ENCODE measurements around the gene SRGAP2B. TPM values are rescaled to one million over a fixed set of nuclear protein-coding genes. Genes with fewer than 3 reads are reported as not detected.
"Not testable (repeated sequence)": the region's sequence is repeated elsewhere in the genome, so short reads cannot be mapped to it uniquely, and the experiment has no call there.

The SRGAP2B gene
- total RNA-seq, 1 experiment from 2014 or later = 23.5 TPM

GRCh38 chr1:144931553-144931952 is 163.6 kb downstream of the SRGAP2B start:
- not testable (repeated sequence) for H3K79me1 ChIP-seq (ENCODE audit: insufficient read depth, low read depth, low read length, poor library complexity, severe bottlenecking); H4K91ac ChIP-seq (ENCODE audit: insufficient read length, low read depth, low read length); H4K20me1 ChIP-seq (ENCODE audit: control insufficient read depth, insufficient read depth, insufficient read length); H3K4me1 ChIP-seq (ENCODE audit: insufficient read depth, low read length); H3K56ac ChIP-seq (ENCODE audit: insufficient read length, low read depth, low read length); H3K23ac ChIP-seq (ENCODE audit: insufficient read length, low read depth, low read length); H2AK5ac ChIP-seq (ENCODE audit: insufficient read length, low read length); H2BK12ac ChIP-seq (ENCODE audit: insufficient read length, low read depth, low read length); H3K27ac Mint-ChIP-seq; H3K79me2 ChIP-seq (ENCODE audit: insufficient read depth, low read length); H2BK15ac ChIP-seq (ENCODE audit: low read depth, low read length); H4K5ac ChIP-seq (ENCODE audit: insufficient read length, low read depth, low read length); H3K9me3 ChIP-seq (ENCODE audit: control insufficient read depth, low read depth, low read length); H3K9me3 Mint-ChIP-seq; H3K18ac ChIP-seq (ENCODE audit: insufficient read length, low read depth, low read length); H2BK20ac ChIP-seq (ENCODE audit: low read depth, low read length, poor library complexity, severe bottlenecking); H3K27me3 Mint-ChIP-seq (ENCODE audit: low read depth); H3K4ac ChIP-seq (ENCODE audit: low read depth, low read length); H3K36me3 Mint-ChIP-seq (ENCODE audit: insufficient read depth in 1 of 3, low read depth in 3 of 3); H4K8ac ChIP-seq (replicated peaks; ENCODE audit: insufficient read length, low read depth, low read length); H2BK5ac ChIP-seq (ENCODE audit: insufficient read length, low read length); H3K23me2 ChIP-seq (ENCODE audit: insufficient read length, low read depth, low read length, poor library complexity, severe bottlenecking); H2BK120ac ChIP-seq (ENCODE audit: low read depth, low read length, poor library complexity, severe bottlenecking); H2AFZ ChIP-seq (ENCODE audit: low read length); H3K4me2 ChIP-seq (ENCODE audit: insufficient read depth, insufficient read length, low read length); H3T11ph ChIP-seq (ENCODE audit: low read length); H3K27me3 ChIP-seq (ENCODE audit: insufficient read depth, low read length); DNase-seq; H3K9ac ChIP-seq (ENCODE audit: extremely low read depth, insufficient read length, low read length); H3K4me3 Mint-ChIP-seq; H3K14ac ChIP-seq (ENCODE audit: insufficient read depth, low read length); H3K27ac ChIP-seq (ENCODE audit: insufficient read length, low read depth, low read length); H3K4me1 Mint-ChIP-seq
- WGBS (ENCODE audit: extremely low coverage, insufficient read length, low lambda C conversion rate) = no CpG with 5 or more reads among the region's 1 CpG

GRCh38 chr1:144930085-144930777 is 164.9 kb downstream of the SRGAP2B start:
- not testable (repeated sequence) for H3K36me3 Mint-ChIP-seq (ENCODE audit: insufficient read depth in 1 of 3, low read depth in 3 of 3); H2BK12ac ChIP-seq (ENCODE audit: insufficient read length, low read depth, low read length); H3K14ac ChIP-seq (ENCODE audit: insufficient read depth, low read length); H3K79me1 ChIP-seq (ENCODE audit: insufficient read depth, low read depth, low read length, poor library complexity, severe bottlenecking); H3K4me2 ChIP-seq (ENCODE audit: insufficient read depth, insufficient read length, low read length); H3K23me2 ChIP-seq (ENCODE audit: insufficient read length, low read depth, low read length, poor library complexity, severe bottlenecking); H4K20me1 ChIP-seq (ENCODE audit: control insufficient read depth, insufficient read depth, insufficient read length); H2AK5ac ChIP-seq (ENCODE audit: insufficient read length, low read length); H2BK120ac ChIP-seq (ENCODE audit: low read depth, low read length, poor library complexity, severe bottlenecking); H3K27ac ChIP-seq (ENCODE audit: insufficient read length, low read depth, low read length); H3K4me1 Mint-ChIP-seq; H3K4ac ChIP-seq (ENCODE audit: low read depth, low read length); H3K79me2 ChIP-seq (ENCODE audit: insufficient read depth, low read length); H3K27ac Mint-ChIP-seq; H3K4me3 Mint-ChIP-seq; H3K9me3 Mint-ChIP-seq; H3K9me3 ChIP-seq (ENCODE audit: control insufficient read depth, low read depth, low read length); H3K56ac ChIP-seq (ENCODE audit: insufficient read length, low read depth, low read length); H2BK5ac ChIP-seq (ENCODE audit: insufficient read length, low read length); H3K27me3 Mint-ChIP-seq (ENCODE audit: low read depth); H3K27me3 ChIP-seq (ENCODE audit: insufficient read depth, low read length); H3K9ac ChIP-seq (ENCODE audit: extremely low read depth, insufficient read length, low read length); H2BK20ac ChIP-seq (ENCODE audit: low read depth, low read length, poor library complexity, severe bottlenecking); H4K8ac ChIP-seq (replicated peaks; ENCODE audit: insufficient read length, low read depth, low read length); H3K4me1 ChIP-seq (ENCODE audit: insufficient read depth, low read length); H3K23ac ChIP-seq (ENCODE audit: insufficient read length, low read depth, low read length); H3T11ph ChIP-seq (ENCODE audit: low read length); H4K91ac ChIP-seq (ENCODE audit: insufficient read length, low read depth, low read length); H4K5ac ChIP-seq (ENCODE audit: insufficient read length, low read depth, low read length); H2AFZ ChIP-seq (ENCODE audit: low read length); DNase-seq; H2BK15ac ChIP-seq (ENCODE audit: low read depth, low read length); H3K18ac ChIP-seq (ENCODE audit: insufficient read length, low read depth, low read length)
- no CpG with 5 or more reads among the region's 6 CpGs for WGBS (ENCODE audit: extremely low coverage, insufficient read length, low lambda C conversion rate)

Measured in H9 (cell line).